Measurements from ENCODE around the gene ZBTB7C.

GRCh38 chr18:48203288-48203945 lies 205.8 kb downstream of the ZBTB7C start:
- no peak for TF ChIP-seq SUPT20H (IDR thresholded peaks at IDR 0.05; ENCODE audit: borderline replicate concordance, control insufficient read depth, low read depth, low read length)
- TF ChIP-seq CTCF (IDR thresholded peaks at IDR 0.05 in 2 of 3, conservative IDR thresholded peaks at IDR 0.05 in 1 of 3; ENCODE audit: control insufficient read depth in 2 of 3, extremely low read depth in 1 of 3, insufficient read depth in 1 of 3, low read depth in 3 of 3, low read length in 3 of 3): no peak
- TF ChIP-seq POLR2A (IDR thresholded peaks at IDR 0.05; ENCODE audit: low read depth, low read length): no peak

Measured in GM12878 (cell line).